Activated T-cell treated with anti-CD3 and anti-CD28 coated beads for 1 hour (primary cell): Measurements from ENCODE around the gene TPK1.

ENCODE experiments used
- DNase-seq: peaks from one replicate; pipeline ENCODE4 v3.0.0-alpha.2; 2020; ENCODE audit warnings: low read depth

The TPK1 gene

GRCh38 chr7:144723301-144723700, 112.6 kb downstream of the TPK1 start:
- no peak for DNase-seq

GRCh38 chr7:144720710-144721109, 115.1 kb downstream of the TPK1 start:
- no peak for DNase-seq

GRCh38 chr7:144720149-144720548, 115.7 kb downstream of the TPK1 start:
- no peak for DNase-seq

DNA sequence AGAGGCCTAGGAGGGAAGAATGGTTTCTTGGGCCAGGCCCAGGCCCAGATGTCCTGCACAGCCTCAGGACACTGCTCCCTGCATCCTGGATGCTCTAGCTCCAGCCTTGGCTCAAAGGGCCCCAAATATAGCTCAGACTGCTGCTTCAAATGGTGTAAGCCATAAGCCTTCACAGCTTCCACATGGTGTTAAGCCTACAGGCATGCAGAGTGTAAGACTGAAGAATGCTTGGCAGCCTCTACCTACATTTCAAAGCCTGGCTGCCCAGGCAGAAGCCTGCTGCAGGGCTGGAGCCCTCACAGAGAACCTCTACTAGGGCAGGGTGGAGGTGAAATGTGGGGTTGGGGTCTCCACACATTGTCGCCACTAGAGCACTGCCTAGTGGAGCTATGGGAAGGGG, 118.1 kb downstream of the TPK1 start:
- no peak for DNase-seq

DNA sequence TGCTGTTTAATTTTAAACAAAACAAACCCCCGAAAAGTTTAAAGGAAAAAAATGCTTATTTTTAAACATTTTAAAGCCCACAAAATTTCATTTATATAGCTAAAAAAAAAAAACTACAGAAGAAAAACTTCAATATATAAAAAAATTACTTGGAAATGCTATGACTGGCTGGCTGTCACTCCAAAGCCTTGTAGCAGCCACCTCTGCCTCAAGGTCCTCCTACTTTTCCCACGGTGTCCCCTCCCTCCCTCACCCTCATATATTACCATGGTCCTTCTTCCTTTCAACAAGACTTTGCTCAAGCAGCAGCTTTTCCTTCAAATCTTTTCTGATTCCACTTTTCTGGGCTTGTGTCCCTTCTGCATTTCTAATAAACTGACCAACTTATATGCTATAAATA, 122.0 kb downstream of the TPK1 start:
- no peak for DNase-seq

DNA sequence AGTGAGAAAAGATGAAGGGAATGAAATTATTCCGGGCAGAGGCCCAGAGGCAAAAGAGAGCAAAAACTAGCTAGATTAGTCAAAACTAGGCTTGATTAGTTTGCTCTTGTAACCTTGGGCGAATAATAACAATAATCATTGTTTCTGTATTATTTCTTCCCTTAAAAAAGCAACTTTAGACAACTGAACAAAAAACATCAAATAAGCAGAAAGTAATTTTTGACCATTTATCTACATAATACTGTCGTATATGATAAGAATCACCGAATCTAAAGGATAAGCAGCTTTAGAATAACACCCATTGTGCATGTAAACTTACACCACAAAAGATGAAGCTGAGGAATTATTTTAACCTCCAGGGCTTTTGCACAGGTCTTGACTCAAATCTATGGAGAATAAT, 125.1 kb downstream of the TPK1 start:
- DNase-seq, result no peak

DNA sequence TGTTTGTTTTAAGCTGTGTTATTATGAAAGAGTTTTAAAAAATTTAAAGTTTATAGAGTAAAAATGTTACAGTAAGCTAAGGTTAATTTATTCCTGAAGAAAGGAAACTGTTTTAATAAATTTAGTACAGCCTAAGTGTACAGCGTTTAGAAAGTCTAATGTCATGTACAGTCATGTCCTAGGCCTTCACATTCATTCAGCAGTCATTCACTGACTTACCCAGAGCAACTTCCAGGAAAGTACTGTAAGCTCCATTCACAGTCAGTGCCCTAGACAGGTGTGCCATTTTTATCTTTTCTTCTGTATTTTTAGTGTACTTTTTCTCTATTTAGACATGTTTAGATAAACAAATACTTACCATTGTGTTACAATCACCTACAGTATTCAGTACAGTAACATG, 126.8 kb downstream of the TPK1 start:
- no peak for DNase-seq

GRCh38 chr7:144691240-144691639, 144.6 kb downstream of the TPK1 start:
- no peak for DNase-seq

- no peak for DNase-seq
Measured at GRCh38 chr7:144682581-144683280, 153.1 kb downstream of the TPK1 start.

DNA sequence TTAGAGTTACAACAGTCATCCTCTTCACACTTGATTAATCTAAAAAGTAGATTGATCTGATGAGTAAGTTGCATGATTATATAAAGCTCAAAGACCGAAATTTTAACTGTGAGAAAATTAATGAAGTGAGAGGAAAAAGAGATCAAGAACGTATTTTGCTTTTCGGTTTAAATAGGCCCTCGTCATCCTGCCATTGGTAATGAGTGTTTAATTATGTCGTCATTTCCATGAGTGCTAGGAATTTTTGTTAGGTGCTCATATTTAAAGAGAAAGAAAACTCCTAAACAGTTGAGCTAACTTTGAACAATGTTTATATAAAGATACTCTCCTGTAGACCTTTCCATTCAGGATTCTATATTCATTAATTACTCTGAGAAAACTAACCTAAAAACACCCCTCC, 159.4 kb downstream of the TPK1 start:
- DNase-seq, result no peak

- DNase-seq, result no peak
Measured at GRCh38 chr7:144674550-144674949, 161.3 kb downstream of the TPK1 start.

- no peak for DNase-seq
Measured at GRCh38 chr7:144672869-144673268, 163.0 kb downstream of the TPK1 start.

DNA sequence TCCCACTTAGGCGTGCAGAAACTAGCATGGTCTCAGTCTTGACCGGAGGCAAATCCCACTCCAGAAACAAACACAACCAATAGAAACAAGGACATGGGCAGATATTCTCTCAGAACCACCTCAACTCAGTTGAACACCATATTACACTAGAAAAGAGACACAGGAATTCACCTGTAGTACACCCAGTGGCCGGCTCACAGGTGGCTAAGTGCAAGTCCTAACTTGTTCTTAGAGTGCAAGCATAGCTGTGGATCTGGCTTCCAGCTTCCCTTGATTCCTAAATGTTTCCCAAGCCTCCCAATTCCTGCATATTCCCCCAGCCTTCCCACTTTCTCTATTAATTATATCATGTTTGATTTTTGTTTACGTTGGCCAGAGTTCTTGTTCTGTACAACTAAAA, 164.4 kb downstream of the TPK1 start:
- DNase-seq, result no peak

DNA sequence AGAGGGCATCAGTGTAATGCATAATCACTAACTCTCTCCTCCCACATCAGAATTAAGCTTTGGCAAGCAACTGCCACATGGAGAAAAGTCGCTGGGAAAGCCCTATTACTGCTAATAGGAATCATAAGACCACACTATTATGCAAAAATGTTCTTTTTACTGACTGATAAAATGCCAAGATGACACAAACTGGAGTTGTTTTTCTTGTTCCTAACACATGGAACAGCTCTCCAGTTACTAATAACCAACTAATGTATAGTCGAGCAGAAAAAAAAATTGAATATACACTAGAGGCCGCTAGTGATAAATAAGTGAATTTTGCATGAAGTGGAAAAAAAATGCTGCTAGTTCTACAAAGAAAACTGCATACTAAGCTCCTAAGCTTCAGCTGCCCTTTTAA, 165.6 kb downstream of the TPK1 start:
- DNase-seq, result no peak

DNA sequence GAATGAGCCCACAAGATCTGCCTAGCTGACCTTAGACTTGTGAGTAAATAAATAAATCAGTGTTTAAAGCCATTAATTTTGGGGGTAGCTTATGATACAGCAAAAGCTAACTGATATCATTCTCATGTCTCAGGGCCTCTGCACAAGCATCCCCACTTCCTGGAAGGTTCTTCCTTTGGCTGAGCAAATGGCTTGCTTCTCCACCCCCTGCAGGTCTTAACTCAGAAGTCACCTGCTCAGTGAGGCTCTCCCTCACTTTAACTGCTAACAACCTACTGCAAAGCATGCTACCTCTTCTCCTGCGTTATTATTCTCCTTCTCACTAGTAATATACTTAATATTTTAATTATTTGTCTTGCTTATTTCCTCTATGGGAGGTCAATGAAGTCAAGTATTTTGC, 167.3 kb downstream of the TPK1 start:
- DNase-seq, result no peak

DNA sequence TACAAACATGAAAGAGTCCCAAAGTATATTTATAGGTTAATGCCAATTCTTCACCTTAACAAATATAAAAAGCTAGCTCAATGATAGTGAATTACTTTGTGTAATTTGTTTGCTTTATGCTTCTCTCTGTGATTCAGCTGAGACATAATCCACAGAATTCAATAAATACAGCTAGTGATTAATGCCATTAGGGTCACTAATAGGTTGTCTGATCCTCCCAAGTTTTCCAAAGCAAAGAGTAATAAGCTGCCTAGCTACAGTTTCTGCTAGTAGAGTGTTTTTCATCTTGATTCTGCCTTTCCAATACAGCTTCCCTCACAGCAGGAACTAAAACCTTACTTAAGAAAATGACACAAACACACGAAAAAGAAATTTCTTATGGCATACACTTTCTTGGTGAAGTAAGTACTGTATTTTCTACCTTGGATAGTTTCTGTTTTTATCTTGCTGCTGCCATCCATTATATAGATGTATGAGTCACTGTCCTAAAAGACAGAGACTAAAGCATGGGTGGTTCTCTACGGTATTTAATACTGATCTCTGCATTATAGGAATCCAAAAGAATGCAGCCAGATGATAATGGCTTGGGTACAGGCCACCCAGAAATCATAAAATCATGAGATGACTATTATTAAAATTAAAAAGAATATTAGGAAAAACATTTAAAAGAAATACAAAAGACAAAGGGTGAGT, 170.0 kb downstream of the TPK1 start:
- no peak for DNase-seq

- no peak for DNase-seq
Measured at GRCh38 chr7:144659211-144659610, 176.6 kb downstream of the TPK1 start.

DNA sequence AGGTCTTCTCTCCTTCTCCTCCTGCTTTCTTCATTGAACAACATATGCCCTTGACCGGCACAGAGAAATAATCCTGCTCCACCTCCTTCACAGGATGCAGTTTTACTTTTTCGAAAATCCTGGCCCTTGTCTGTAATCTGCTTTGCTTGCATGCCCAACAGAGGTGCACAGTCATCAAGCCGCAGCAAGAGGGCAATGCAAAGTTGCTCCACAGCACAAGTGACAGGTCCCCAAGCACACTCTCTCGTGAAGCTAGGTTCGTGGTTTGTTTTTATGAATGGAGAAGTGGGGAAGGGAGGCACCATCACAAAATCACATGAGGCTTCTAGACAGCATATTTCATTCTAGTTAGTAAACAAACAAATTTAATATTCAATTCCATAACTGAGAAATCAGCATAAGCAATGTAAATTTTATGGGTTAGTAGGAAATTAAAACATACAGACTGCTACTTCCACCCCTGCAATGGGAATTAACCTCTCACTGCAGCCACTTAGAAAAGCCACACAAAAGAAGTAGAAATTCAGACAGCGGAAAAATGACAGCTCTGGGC, 178.8 kb downstream of the TPK1 start:
- DNase-seq, result no peak

DNA sequence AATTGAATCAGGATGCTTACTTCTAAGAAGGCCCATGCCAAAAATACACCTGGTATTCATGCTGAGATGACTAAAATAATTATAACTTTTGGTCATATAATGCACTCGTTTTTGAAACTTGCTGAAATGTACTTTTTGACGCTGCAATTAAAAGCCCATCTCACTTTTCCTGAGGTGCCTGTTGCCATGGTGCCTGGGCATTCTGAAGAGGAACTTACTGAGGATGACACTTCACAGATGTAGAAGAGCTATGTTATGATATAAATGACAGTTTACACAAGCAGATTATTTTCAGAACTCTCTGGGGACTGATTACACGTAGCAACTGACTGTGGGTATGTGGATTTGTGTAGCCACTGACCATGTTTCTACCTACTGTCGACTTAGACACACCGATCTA, 182.4 kb downstream of the TPK1 start:
- DNase-seq, result no peak

GRCh38 chr7:144650439-144650838, 185.4 kb downstream of the TPK1 start:
- DNase-seq, result no peak

GRCh38 chr7:144649120-144649519, 186.7 kb downstream of the TPK1 start:
- DNase-seq, result no peak

- DNase-seq, result no peak
Measured at GRCh38 chr7:144641389-144642044, 194.3 kb downstream of the TPK1 start.

DNA sequence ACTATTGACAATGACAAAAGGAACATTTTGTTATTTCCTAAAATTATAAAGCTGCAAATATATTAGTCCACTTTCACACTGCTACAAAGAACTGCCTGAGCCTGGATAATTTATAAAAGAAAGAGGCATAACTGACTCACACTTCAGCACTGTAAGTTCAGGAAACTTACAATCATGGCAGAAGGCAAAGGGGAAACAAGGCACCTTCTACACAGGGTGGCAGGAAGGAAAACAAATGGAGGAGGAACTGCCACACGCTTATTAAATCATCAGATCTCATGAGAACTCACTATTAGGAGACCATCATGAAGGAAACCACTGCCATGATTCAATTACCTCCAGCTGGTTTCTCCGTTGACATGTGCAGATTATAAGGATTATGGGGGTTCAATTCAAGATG, 203.1 kb downstream of the TPK1 start:
- no peak for DNase-seq
